GM19238 (cell line): ENCODE data around the gene ADRM1.
A peak's percentile ranks its signal among the peaks of the same experiment; 100 is the strongest.

ENCODE experiments used
- DNase-seq: peaks from one replicate; pipeline ENCODE4 v3.0.0; 2011; ENCODE audit warnings: low spot score; ENCODE audit not compliant: insufficient read length

The ADRM1 gene

GRCh38 chr20:62336775-62337557 lies 34.2 kb downstream of the ADRM1 start:
- no peak for DNase-seq

GRCh38 chr20:62337558-62338293 lies 34.9 kb downstream of the ADRM1 start:
- DNase-seq, result no peak

- no peak for DNase-seq
Observed at GRCh38 chr20:62338294-62338620, 35.5 kb downstream of the ADRM1 start.

GRCh38 chr20:62339647-62340062 lies 36.9 kb downstream of the ADRM1 start:
- peak; percentile 78 for DNase-seq

GRCh38 chr20:62342910-62343309 lies 40.1 kb downstream of the ADRM1 start:
- DNase-seq, result no peak

- DNase-seq, result no peak
Observed at GRCh38 chr20:62344092-62344491, 41.3 kb downstream of the ADRM1 start.

GRCh38 chr20:62344782-62345181 lies 42.0 kb downstream of the ADRM1 start:
- DNase-seq, result no peak

GRCh38 chr20:62345681-62346370 lies 43.0 kb downstream of the ADRM1 start:
- no peak for DNase-seq

- DNase-seq, result no peak
Observed at GRCh38 chr20:62346398-62347150, 43.8 kb downstream of the ADRM1 start.

GRCh38 chr20:62347151-62347404 lies 44.3 kb downstream of the ADRM1 start:
- no peak for DNase-seq

- no peak for DNase-seq
Observed at GRCh38 chr20:62347445-62347844, 44.6 kb downstream of the ADRM1 start.

GRCh38 chr20:62348604-62349003 lies 45.8 kb downstream of the ADRM1 start:
- no peak for DNase-seq

GRCh38 chr20:62349556-62350097 lies 46.8 kb downstream of the ADRM1 start:
- no peak for DNase-seq

- DNase-seq, result no peak
Observed at GRCh38 chr20:62350098-62350628, 47.4 kb downstream of the ADRM1 start.

- no peak for DNase-seq
Observed at GRCh38 chr20:62350629-62351422, 48.0 kb downstream of the ADRM1 start.

- no peak for DNase-seq
Observed at GRCh38 chr20:62351469-62352401, 48.9 kb downstream of the ADRM1 start.

GRCh38 chr20:62352402-62353288 lies 49.8 kb downstream of the ADRM1 start:
- no peak for DNase-seq

GRCh38 chr20:62353289-62354030 lies 50.7 kb downstream of the ADRM1 start:
- no peak for DNase-seq
